Activated CD4-positive, alpha-beta memory T cell treated with anti-CD3 and anti-CD28 coated beads, Interleukin-2, amount 10 ng/mL, durations not matched to agents 7 days and 5 days (primary cell): ENCODE measurements around the gene SLC39A7. TPM values are rescaled to one million over a fixed set of nuclear protein-coding genes. Genes with fewer than 3 reads are reported as not detected.

Source experiments
- CTCF ChIA-PET: fragments of 350-600 bp; sonication (Branson Sonifier 250); formaldehyde crosslinking; loops from one replicate; lab custom pipeline; 2021; ENCODE audit warnings: antibody characterized with exemption, inconsistent platforms; lab: Charles Lee
- POLR2A ChIA-PET: fragments of 350-600 bp; sonication (Branson Sonifier 250); formaldehyde crosslinking; loops from one replicate; lab custom pipeline; 2021; ENCODE audit warnings: antibody characterized with exemption; lab: Charles Lee
- DNase-seq: peaks from one replicate; pipeline ENCODE4 v3.0.0-alpha.2; 2020
- H3K27ac Mint-ChIP-seq: one replicate; pipeline ENCODE4 v1.8.0; 2021; ENCODE audit warnings: mild to moderate bottlenecking, mixed read lengths
- H3K27me3 Mint-ChIP-seq: one replicate; pipeline ENCODE4 v1.8.0; 2021; ENCODE audit warnings: mixed read lengths
- H3K36me3 Mint-ChIP-seq: one replicate; pipeline ENCODE4 v1.8.0; 2021; ENCODE audit warnings: low read depth, mixed read lengths
- H3K4me1 Mint-ChIP-seq: one replicate; pipeline ENCODE4 v1.8.0; 2021; ENCODE audit warnings: mixed read lengths
- H3K4me3 Mint-ChIP-seq: one replicate; pipeline ENCODE4 v1.8.0; 2021; ENCODE audit warnings: mild to moderate bottlenecking, mixed read lengths
- H3K9me3 Mint-ChIP-seq: one replicate; pipeline ENCODE4 v1.8.0; 2021; ENCODE audit warnings: mixed read lengths
- total RNA-seq, 2 experiments: library from RNA; stranded (reverse); gene quantifications; one replicate each; pipeline ENCODE4 v1.2.3, GENCODE V29; 2021

Gene SLC39A7
- total RNA-seq, 2 experiments from 2014 or later, result 52.8 to 53.8 TPM

- Mint-ChIP-seq H3K4me1 (peaks cover 69% of the 10 kb centered on the region), H3K4me3 (peak within 1 kb of the TSS; percentile 99), H3K36me3 (peaks cover 42% of the 10 kb centered on the region), H3K27me3 (no peaks in the 10 kb centered on the region), H3K27ac (peak within 1 kb of the TSS; percentile 82), H3K9me3 (no peaks in the 10 kb centered on the region)
- CTCF ChIA-PET, result interaction anchor here (0.6 to 1.1 kb wide), 4 partner anchors 9 to 67 kb away, joined by 3 to 5 read pairs (median 3); partner anchors contain the start of genes RPS18 and VPS52
- POLR2A ChIA-PET, result interaction anchor here (0.7 to 2.4 kb wide), 8 partner anchors 14 to 234 kb away, joined by 3 to 14 read pairs (median 3); no protein-coding TSS in a partner anchor
- DNase-seq, result peak; percentile 93
Measured at GRCh38 chr6:33204415-33205190, 3.9 kb downstream of the SLC39A7 start, which contains the start of gene HSD17B8. TSS of gene HSD17B8 (plus strand) at chr6:33204655. CDS start at chr6:33204669, 14 bp downstream.

GRCh38 chr6:33205191-33206026, 4.7 kb downstream of the SLC39A7 start:
- ChIA-PET POLR2A (interaction anchor here (0.7 to 2.4 kb wide), 8 partner anchors 15 to 235 kb away, joined by 3 to 14 read pairs (median 3); no protein-coding TSS in a partner anchor), CTCF (interaction anchor here (0.6 to 1.1 kb wide), 3 partner anchors 13 to 1362 kb away, joined by 3 read pairs; partner anchors contain the start of genes COL11A2, RPS18 and VPS52)
- Mint-ChIP-seq H3K4me1 (peaks cover 72% of the 10 kb centered on the region), H3K27me3 (no peaks in the 10 kb centered on the region), H3K36me3 (peaks cover 48% of the 10 kb centered on the region), H3K27ac (peak overlapping the region; percentile 82), H3K4me3 (peak overlapping the region; percentile 99), H3K9me3 (no peaks in the 10 kb centered on the region)
- DNase-seq, result peak; percentile 47

GRCh38 chr6:33206027-33206863, 5.6 kb downstream of the SLC39A7 start:
- H3K27me3 Mint-ChIP-seq, result no peaks in the 10 kb centered on the region
- POLR2A ChIA-PET, result interaction anchor here (2.0 to 2.4 kb wide), 3 partner anchors 42 to 236 kb away, joined by 5 to 14 read pairs (median 8); no protein-coding TSS in a partner anchor
- no peaks in the 10 kb centered on the region for H3K9me3 Mint-ChIP-seq
- H3K27ac Mint-ChIP-seq, result peak overlapping the region; percentile 82
- H3K4me1 Mint-ChIP-seq, result peaks cover 68% of the 10 kb centered on the region
- no peak for DNase-seq
- CTCF ChIA-PET, result interaction anchor here (0.6 to 0.7 kb wide), 2 partner anchors 14 to 1363 kb away, joined by 3 read pairs; partner anchors contain the start of gene COL11A2
- H3K4me3 Mint-ChIP-seq, result peak overlapping the region; percentile 99
- H3K36me3 Mint-ChIP-seq, result peaks cover 46% of the 10 kb centered on the region

- no peak overlapping the region for H3K27ac Mint-ChIP-seq
- no peak for DNase-seq
- ChIA-PET POLR2A (interaction anchor here (0.6 to 3.5 kb wide), 4 partner anchors 41 to 222 kb away, joined by 3 to 34 read pairs (median 8); partner anchors contain the start of genes RPS18 and VPS52), CTCF (interaction anchor here (2.2 kb wide), 1 partner anchor 42 kb away, joined by 19 read pairs; no protein-coding TSS in a partner anchor)
- peaks cover 39% of the 10 kb centered on the region for H3K36me3 Mint-ChIP-seq
- peak overlapping the region; percentile 19 for H3K4me3 Mint-ChIP-seq
- no peaks in the 10 kb centered on the region for H3K9me3 Mint-ChIP-seq
- no peaks in the 10 kb centered on the region for H3K27me3 Mint-ChIP-seq
- peaks cover 60% of the 10 kb centered on the region for H3K4me1 Mint-ChIP-seq
Measured at GRCh38 chr6:33206864-33207551, 6.3 kb downstream of the SLC39A7 start.

- H3K36me3 Mint-ChIP-seq, result peaks cover 39% of the 10 kb centered on the region
- peaks cover 2% of the 10 kb centered on the region for H3K27me3 Mint-ChIP-seq
- POLR2A ChIA-PET, result interaction anchor here (0.6 to 3.5 kb wide), 16 partner anchors 8 to 313 kb away, joined by 3 to 34 read pairs (median 5); partner anchors contain the start of genes B3GALT4, RPS18, RXRB and SLC39A7
- no peaks in the 10 kb centered on the region for H3K9me3 Mint-ChIP-seq
- H3K4me1 Mint-ChIP-seq, result peaks cover 56% of the 10 kb centered on the region
- peak overlapping the region; percentile 80 for H3K4me3 Mint-ChIP-seq
- DNase-seq, result no peak
- CTCF ChIA-PET, result interaction anchor here (1.0 to 2.2 kb wide), 4 partner anchors 41 to 369 kb away, joined by 3 to 19 read pairs (median 4); partner anchors contain the start of genes PSMB9, TAP1 and TAP2
- H3K27ac Mint-ChIP-seq, result peak overlapping the region; percentile 79
Measured at GRCh38 chr6:33207552-33208090, 7.0 kb downstream of the SLC39A7 start.

- H3K27me3 Mint-ChIP-seq, result peaks cover 10% of the 10 kb centered on the region
- ChIA-PET POLR2A (interaction anchor here (0.8 to 3.5 kb wide), 19 partner anchors 8 to 314 kb away, joined by 3 to 34 read pairs (median 5); partner anchors contain the start of genes B3GALT4, RPS18, RXRB and SLC39A7), CTCF (interaction anchor here (0.9 to 2.2 kb wide), 8 partner anchors 11 to 370 kb away, joined by 3 to 19 read pairs (median 3); partner anchors contain the start of genes B3GALT4, PSMB9, RPS18 and TAP1)
- H3K27ac Mint-ChIP-seq, result peak within 1 kb of the TSS; percentile 79
- H3K4me3 Mint-ChIP-seq, result peak within 1 kb of the TSS; percentile 80
- peaks cover 37% of the 10 kb centered on the region for H3K36me3 Mint-ChIP-seq
- DNase-seq, result peak; percentile 88
- no peaks in the 10 kb centered on the region for H3K9me3 Mint-ChIP-seq
- H3K4me1 Mint-ChIP-seq, result peaks cover 56% of the 10 kb centered on the region
Measured at GRCh38 chr6:33208091-33208967, 7.7 kb downstream of the SLC39A7 start, which contains the start of gene RING1. TSS of gene RING1 (plus strand) at chr6:33208500. CDS start at chr6:33208823, 323 bp downstream.

GRCh38 chr6:33209856-33210255, 9.2 kb downstream of the SLC39A7 start:
- POLR2A ChIA-PET, result interaction anchor here (3.5 kb wide), 1 partner anchor 38 kb away, joined by 34 read pairs; no protein-coding TSS in a partner anchor
- Mint-ChIP-seq H3K4me1 (peaks cover 52% of the 10 kb centered on the region), H3K9me3 (no peaks in the 10 kb centered on the region), H3K4me3 (peak overlapping the region; percentile 80), H3K36me3 (peaks cover 29% of the 10 kb centered on the region), H3K27me3 (peaks cover 25% of the 10 kb centered on the region), H3K27ac (no peak overlapping the region)
- CTCF ChIA-PET, result interaction anchor here (1.0 to 1.8 kb wide), 2 partner anchors 12 to 39 kb away, joined by 4 to 11 read pairs; no protein-coding TSS in a partner anchor
- DNase-seq, result no peak

- peaks cover 39% of the 10 kb centered on the region for H3K4me1 Mint-ChIP-seq
- CTCF ChIA-PET, result interaction anchor here (1.0 kb wide), 1 partner anchor 13 kb away, joined by 4 read pairs; no protein-coding TSS in a partner anchor
- H3K27me3 Mint-ChIP-seq, result peaks cover 35% of the 10 kb centered on the region
- POLR2A ChIA-PET, result no interaction called here
- no peak overlapping the region for H3K4me3 Mint-ChIP-seq
- no peak for DNase-seq
- no peaks in the 10 kb centered on the region for H3K9me3 Mint-ChIP-seq
- H3K36me3 Mint-ChIP-seq, result peaks cover 29% of the 10 kb centered on the region
- no peak overlapping the region for H3K27ac Mint-ChIP-seq
Measured at GRCh38 chr6:33211136-33211535, 10.5 kb downstream of the SLC39A7 start.

GRCh38 chr6:33211666-33212422, 11.2 kb downstream of the SLC39A7 start:
- no peak for DNase-seq
- no peaks in the 10 kb centered on the region for H3K9me3 Mint-ChIP-seq
- ChIA-PET CTCF (no interaction called here), POLR2A (no interaction called here)
- peaks cover 29% of the 10 kb centered on the region for H3K36me3 Mint-ChIP-seq
- peaks cover 35% of the 10 kb centered on the region for H3K27me3 Mint-ChIP-seq
- H3K4me3 Mint-ChIP-seq, result no peak overlapping the region
- no peak overlapping the region for H3K27ac Mint-ChIP-seq
- peaks cover 33% of the 10 kb centered on the region for H3K4me1 Mint-ChIP-seq
